Neutrophil (primary cell): ENCODE measurements around the gene RGS9BP.

ENCODE experiments used
- H3K27ac ChIP-seq: fragments of 200-600 bp; sonication (generic); 2 replicates; pipeline ENCODE4 v1.5.1; 2016; ENCODE audit warnings: mild to moderate bottlenecking, moderate library complexity
- H3K27me3 ChIP-seq: fragments of 200-600 bp; sonication (generic); 2 replicates; pipeline ENCODE4 v1.6.0; 2016; ENCODE audit warnings: mild to moderate bottlenecking
- H3K36me3 ChIP-seq: fragments of 200-600 bp; sonication (generic); 2 replicates; pipeline ENCODE4 v1.5.1; 2017
- H3K4me1 ChIP-seq, 2 experiments: fragments of 200-600 bp in 1 of 2; sonication (generic) in 1 of 2; 1 replicate in 1 of 2; 2 replicates in 1 of 2; pipeline versions ENCODE4 v1.5.1 to v1.6.1; 2013 to 2016; ENCODE audit warnings: low read depth in 1 of 2, low read length in 1 of 2, mild to moderate bottlenecking in 1 of 2, moderate library complexity in 1 of 2; ENCODE audit not compliant: control insufficient read depth in 1 of 2, insufficient read depth in 1 of 2
- H3K4me3 ChIP-seq, 2 experiments: fragments of 200-600 bp in 1 of 2; sonication (generic) in 1 of 2; 1 replicate in 1 of 2; 2 replicates in 1 of 2; pipeline ENCODE4 v1.5.1; 2013 to 2016; ENCODE audit warnings: low read depth in 1 of 2, low read length in 1 of 2, mild to moderate bottlenecking in 1 of 2, moderate library complexity in 1 of 2
- H3K9me3 ChIP-seq: fragments of 200-600 bp; sonication (generic); 2 replicates; pipeline ENCODE4 v1.5.1; 2016
- TF ChIP-seq, protein P1 (sequence below): fragments of 200-600 bp; sonication (generic); IDR thresholded peaks from 2 replicates; pipeline ENCODE4 v1.5.1; 2016; ENCODE audit warnings: antibody characterized with exemption

RGS9BP gene

DNA sequence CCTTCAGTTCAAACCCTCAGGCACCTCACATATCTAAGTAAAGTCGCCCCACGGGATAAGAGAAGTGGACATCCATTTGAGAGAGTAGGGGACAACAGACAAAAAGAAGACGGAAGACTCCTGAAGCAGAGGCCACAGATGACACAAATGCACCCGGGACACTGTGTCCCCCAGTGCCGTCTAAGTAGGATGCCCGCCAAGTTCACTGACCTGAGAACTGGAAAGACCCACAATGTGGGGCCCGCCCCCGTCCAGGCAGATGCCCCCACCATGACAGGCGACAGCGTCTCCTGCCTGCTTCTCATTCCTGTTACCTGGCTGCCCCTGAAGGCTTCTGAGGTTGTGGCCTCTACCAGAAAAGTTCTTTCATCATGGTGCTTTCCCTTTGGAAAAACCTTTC, 17.6 kb upstream of the RGS9BP start:
- no peaks in the 10 kb centered on the region for H3K27me3 ChIP-seq
- H3K36me3 ChIP-seq: peaks cover 36% of the 10 kb centered on the region
- TF ChIP-seq, protein P1, sequence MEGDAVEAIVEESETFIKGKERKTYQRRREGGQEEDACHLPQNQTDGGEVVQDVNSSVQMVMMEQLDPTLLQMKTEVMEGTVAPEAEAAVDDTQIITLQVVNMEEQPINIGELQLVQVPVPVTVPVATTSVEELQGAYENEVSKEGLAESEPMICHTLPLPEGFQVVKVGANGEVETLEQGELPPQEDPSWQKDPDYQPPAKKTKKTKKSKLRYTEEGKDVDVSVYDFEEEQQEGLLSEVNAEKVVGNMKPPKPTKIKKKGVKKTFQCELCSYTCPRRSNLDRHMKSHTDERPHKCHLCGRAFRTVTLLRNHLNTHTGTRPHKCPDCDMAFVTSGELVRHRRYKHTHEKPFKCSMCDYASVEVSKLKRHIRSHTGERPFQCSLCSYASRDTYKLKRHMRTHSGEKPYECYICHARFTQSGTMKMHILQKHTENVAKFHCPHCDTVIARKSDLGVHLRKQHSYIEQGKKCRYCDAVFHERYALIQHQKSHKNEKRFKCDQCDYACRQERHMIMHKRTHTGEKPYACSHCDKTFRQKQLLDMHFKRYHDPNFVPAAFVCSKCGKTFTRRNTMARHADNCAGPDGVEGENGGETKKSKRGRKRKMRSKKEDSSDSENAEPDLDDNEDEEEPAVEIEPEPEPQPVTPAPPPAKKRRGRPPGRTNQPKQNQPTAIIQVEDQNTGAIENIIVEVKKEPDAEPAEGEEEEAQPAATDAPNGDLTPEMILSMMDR: no peak
- no peak overlapping the region for H3K27ac ChIP-seq
- peaks cover 0 to 3% of the 10 kb centered on the region in 2 experiments for H3K4me1 ChIP-seq
- H3K9me3 ChIP-seq: no peaks in the 10 kb centered on the region
- H3K4me3 ChIP-seq: no peak overlapping the region

GRCh38 chr19:32658527-32658926, 17.1 kb upstream of the RGS9BP start:
- Histone ChIP-seq H3K27ac (no peak overlapping the region), H3K36me3 (peaks cover 31% of the 10 kb centered on the region), H3K9me3 (no peaks in the 10 kb centered on the region), H3K4me3 (no peak overlapping the region), H3K4me1 (peaks cover 0 to 3% of the 10 kb centered on the region in 2 experiments), H3K27me3 (no peaks in the 10 kb centered on the region)
- TF ChIP-seq, protein P1: no peak

- Histone ChIP-seq H3K4me3 (no peak overlapping the region), H3K27me3 (no peaks in the 10 kb centered on the region), H3K36me3 (peaks cover 15% of the 10 kb centered on the region), H3K27ac (no peak overlapping the region), H3K9me3 (no peaks in the 10 kb centered on the region), H3K4me1 (peaks cover 0 to 3% of the 10 kb centered on the region in 2 experiments)
- TF ChIP-seq, protein P1: no peak
These were observed 14.3 kb upstream of the RGS9BP start for GRCh38 chr19:32661318-32661717.

DNA sequence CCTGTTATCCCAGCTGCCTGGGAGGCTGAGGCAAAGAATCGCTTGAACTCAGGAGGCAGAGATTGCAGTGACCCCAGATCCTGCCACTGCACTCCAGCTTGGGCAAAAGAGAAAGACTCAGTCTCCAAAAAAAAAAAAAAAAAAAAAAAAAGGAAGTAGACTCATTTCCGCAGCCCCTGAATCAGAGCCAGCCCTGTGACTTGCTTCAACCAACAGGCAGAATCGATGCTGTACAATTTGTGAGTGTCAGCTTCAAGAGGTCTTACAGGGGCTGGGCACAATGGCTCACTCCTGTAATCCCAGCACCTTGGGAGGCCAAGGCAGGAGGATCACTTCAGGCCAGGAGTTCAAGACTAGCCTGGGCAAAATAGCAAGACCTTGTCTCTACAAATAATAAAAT, 13.5 kb upstream of the RGS9BP start:
- H3K27ac ChIP-seq: no peak overlapping the region
- peaks cover 0 to 3% of the 10 kb centered on the region in 2 experiments for H3K4me1 ChIP-seq
- TF ChIP-seq, protein P1: no peak
- no peak overlapping the region for H3K4me3 ChIP-seq
- H3K9me3 ChIP-seq: no peaks in the 10 kb centered on the region
- no peaks in the 10 kb centered on the region for H3K27me3 ChIP-seq
- H3K36me3 ChIP-seq: peaks cover 16% of the 10 kb centered on the region

DNA sequence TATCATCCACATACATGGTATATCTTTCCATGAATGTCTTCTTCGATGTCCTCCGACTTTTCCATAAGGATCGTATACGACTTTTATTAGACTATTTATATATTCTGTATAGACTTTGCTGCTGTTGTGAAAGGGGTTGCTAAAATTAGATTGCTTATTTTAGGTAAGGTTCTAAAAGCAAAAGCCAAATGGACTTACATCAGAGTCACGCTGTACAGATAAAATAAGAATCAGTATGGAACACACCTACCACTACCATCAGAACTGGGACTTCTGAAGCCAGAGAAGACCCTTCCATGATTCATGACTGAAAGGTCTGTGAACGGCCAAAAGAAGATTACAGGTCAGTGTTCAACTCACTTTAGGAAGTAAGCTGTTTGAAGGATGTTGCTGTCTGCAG, 9.6 kb upstream of the RGS9BP start:
- TF ChIP-seq, protein P1: no peak
- Histone ChIP-seq H3K4me3 (no peak overlapping the region), H3K36me3 (peaks cover 3% of the 10 kb centered on the region), H3K27me3 (no peaks in the 10 kb centered on the region), H3K27ac (no peak overlapping the region), H3K4me1 (peaks cover 0 to 3% of the 10 kb centered on the region in 2 experiments), H3K9me3 (no peaks in the 10 kb centered on the region)

DNA sequence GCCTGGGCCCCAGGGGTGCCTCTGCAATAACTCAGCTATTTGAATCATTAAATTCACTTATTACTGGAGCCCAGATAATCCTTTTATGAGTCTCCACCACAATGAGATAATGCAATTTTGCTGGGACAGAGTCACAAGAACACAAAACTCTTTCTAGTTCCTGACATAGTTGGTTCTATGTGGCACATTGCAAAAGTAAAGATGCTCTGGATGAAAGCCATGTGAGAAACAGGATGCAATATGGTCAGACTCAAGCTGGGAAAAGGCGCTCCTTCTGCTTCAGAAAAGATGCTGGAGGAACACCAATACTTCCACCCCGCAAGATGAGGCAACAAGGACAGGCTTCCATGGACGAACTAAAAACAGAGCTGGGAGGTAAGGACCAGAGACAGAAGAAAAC, 6.3 kb upstream of the RGS9BP start:
- no peaks in the 10 kb centered on the region for H3K27me3 ChIP-seq

More for the DNA sequence above, 6.3 kb upstream of the RGS9BP start:
- Histone ChIP-seq H3K4me1 (peaks cover 20 to 23% of the 10 kb centered on the region in 2 experiments), H3K4me3 (no peak overlapping the region), H3K36me3 (peaks cover 3% of the 10 kb centered on the region), H3K27ac (no peak overlapping the region), H3K9me3 (no peaks in the 10 kb centered on the region)
- TF ChIP-seq, protein P1: no peak
